Dermis blood vessel endothelial cell (primary cell): ENCODE results near the gene PCK1. TPM values are rescaled to one million over a fixed set of nuclear protein-coding genes. Genes with fewer than 3 reads are reported as not detected.

Experiments used
- DNase-seq: peaks from one replicate; pipeline ENCODE4 v3.0.0; 2010
- total RNA-seq: library from RNA; depleted of rRNA; stranded (reverse); fragments of >200 nt; gene quantifications from 2 replicates; pipeline ENCODE4 v1.2.3, GENCODE V29; 2014

Gene PCK1
- total RNA-seq, 1 donor from 2014 or later = not detected

- no peak for DNase-seq
Observed at GRCh38 chr20:57536771-57537724, 23.9 kb upstream of the PCK1 start.

GRCh38 chr20:57537822-57538221 lies 23.1 kb upstream of the PCK1 start:
- no peak for DNase-seq

- no peak for DNase-seq
Observed at GRCh38 chr20:57539889-57540288, 21.0 kb upstream of the PCK1 start.

- no peak for DNase-seq
Observed at GRCh38 chr20:57540890-57541580, 19.9 kb upstream of the PCK1 start.

- no peak for DNase-seq
Observed at GRCh38 chr20:57543754-57544153, 17.2 kb upstream of the PCK1 start.

GRCh38 chr20:57544838-57545564 lies 15.9 kb upstream of the PCK1 start:
- peak; percentile 4 for DNase-seq

GRCh38 chr20:57545927-57546662 lies 14.8 kb upstream of the PCK1 start:
- DNase-seq = no peak

- DNase-seq = no peak
Observed at GRCh38 chr20:57546956-57547649, 13.8 kb upstream of the PCK1 start.

GRCh38 chr20:57548177-57549058 lies 12.5 kb upstream of the PCK1 start:
- DNase-seq = peak; percentile 7

- DNase-seq = no peak
Observed at GRCh38 chr20:57552471-57552870, 8.4 kb upstream of the PCK1 start.

GRCh38 chr20:57553376-57554018 lies 7.4 kb upstream of the PCK1 start:
- no peak for DNase-seq

GRCh38 chr20:57555457-57556184 lies 5.3 kb upstream of the PCK1 start:
- DNase-seq = no peak

- DNase-seq = no peak
Observed at GRCh38 chr20:57556980-57557274, 4.0 kb upstream of the PCK1 start.

- DNase-seq = no peak
Observed at GRCh38 chr20:57557926-57558613, 2.8 kb upstream of the PCK1 start.

GRCh38 chr20:57558614-57559288 lies 2.2 kb upstream of the PCK1 start:
- no peak for DNase-seq

GRCh38 chr20:57559289-57559634 lies 1.6 kb upstream of the PCK1 start:
- DNase-seq = no peak

- no peak for DNase-seq
Observed at GRCh38 chr20:57559658-57560553, 1.0 kb upstream of the PCK1 start.
